Stimulated activated CD4-positive, alpha-beta T cell treated with anti-CD3 and anti-CD28 coated beads, Interleukin-2, amount 100 ng/mL, for 4 hours (primary cell): ENCODE measurements around the gene F2RL3.
"Not testable (repeated sequence)": the region's sequence is repeated elsewhere in the genome, so short reads cannot be mapped to it uniquely, and the experiment has no call there.

Experiments
- DNase-seq: peaks from one replicate; pipeline ENCODE4 v3.0.0-alpha.2; 2020; ENCODE audit warnings: low read depth

F2RL3 gene

GRCh38 chr19:16922592-16922934 is 33.8 kb downstream of the F2RL3 start:
- no peak for DNase-seq

DNA sequence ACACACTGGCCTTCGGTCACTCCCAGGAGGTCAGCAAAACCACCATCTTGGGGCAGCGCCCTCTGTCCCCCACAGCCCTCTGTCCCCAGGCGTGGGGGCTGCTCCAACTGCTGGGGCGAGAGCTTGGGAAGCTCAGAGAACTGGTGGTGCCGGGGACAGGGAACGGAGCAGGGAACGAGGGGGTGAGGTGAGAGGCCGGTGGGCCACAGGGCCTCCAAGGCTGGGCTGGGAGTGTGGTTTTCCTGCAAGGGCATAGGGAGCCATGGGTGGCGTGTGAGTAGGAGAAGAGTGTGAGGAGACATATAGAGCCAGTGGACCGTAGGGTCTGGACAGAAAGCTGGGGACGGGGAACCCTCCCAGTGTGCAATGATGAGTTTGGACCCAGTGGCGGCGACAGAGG is 34.1 kb downstream of the F2RL3 start:
- DNase-seq = no peak

- no peak for DNase-seq
Observed at GRCh38 chr19:16927883-16928282, 39.1 kb downstream of the F2RL3 start.

DNA sequence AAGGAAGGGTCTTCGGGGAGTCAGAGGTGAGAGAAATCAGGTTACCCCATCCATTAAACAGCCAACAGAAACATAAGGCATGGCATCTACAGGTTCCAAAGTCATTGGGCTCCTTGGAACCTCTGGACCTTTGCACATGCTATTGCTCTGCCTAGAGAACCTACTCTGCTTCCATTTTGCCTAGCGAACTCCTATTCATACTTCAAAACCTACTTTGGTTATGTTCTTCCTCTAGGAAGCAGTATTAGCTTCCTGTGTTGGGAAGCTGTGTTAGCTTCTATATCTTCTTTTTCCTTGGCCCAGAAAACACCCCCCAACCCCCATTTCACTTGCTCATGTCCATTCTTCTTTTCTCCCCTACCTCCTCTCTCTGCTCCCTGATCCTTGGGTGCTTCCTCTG is 39.6 kb downstream of the F2RL3 start:
- no peak for DNase-seq

GRCh38 chr19:16928916-16929315 is 40.1 kb downstream of the F2RL3 start:
- DNase-seq = no peak

- DNase-seq = no peak
Observed at GRCh38 chr19:16930753-16931152, 42.0 kb downstream of the F2RL3 start.

GRCh38 chr19:16931306-16931705 is 42.5 kb downstream of the F2RL3 start:
- DNase-seq = no peak

DNA sequence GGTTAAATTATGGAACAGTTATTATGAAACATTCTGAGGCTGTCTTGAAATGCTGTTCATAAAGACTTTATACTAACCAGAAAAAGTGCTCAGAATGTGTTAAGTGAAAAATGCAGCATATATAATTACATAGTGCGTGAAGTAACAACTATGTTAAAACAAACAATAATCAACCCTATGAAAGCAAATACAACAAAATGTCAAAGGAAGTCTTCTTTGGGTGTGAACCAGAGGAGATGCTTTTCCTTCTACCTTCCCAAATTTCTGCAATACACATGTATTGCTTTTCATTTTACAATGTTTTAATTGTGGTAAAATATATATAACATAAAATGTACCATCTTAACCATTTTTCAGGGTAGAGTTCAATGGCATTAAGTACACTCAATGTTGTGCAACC is 45.7 kb downstream of the F2RL3 start:
- no peak for DNase-seq

GRCh38 chr19:16936901-16937300 is 48.1 kb downstream of the F2RL3 start:
- no peak for DNase-seq

DNA sequence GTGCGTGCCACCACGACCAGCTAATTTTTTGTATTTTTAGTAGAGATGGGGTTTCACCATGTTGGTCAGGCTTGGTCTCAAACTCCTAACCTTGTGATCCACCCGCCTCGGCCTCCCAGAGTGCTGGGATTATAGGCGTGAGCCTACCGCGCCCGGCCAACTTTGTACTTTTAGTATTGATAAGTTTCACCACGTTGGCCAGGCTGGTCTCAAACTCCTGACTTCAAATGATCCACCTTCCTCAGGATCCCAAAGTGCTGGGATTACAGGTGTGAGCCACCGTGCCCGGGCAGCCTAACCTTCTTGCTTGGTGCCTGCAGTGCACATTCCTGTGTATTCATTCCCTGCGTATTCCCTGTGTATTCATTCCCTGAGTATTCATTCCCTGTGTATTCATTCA is 49.0 kb downstream of the F2RL3 start:
- not testable (repeated sequence) for DNase-seq

- no peak for DNase-seq
Observed at GRCh38 chr19:16938211-16938610, 49.4 kb downstream of the F2RL3 start.

DNA sequence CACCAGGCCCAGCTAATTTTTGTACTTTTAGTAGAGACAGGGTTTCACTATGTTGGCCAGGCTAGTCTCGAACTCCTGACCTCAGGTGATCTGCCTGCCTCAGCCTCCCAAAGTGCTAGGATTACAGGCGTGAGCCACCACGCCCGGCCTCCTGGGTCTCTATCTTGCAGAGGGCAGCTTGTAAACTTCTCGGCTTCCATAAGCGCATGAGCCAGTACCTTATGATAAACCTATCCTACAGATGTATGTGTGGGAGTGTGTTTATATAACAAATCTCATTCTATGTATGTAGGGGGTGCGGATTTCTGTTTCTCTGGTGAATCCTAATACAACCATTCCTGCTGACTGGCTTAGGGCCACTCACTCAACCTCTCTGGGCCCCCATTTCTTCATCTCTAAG is 51.3 kb downstream of the F2RL3 start:
- DNase-seq = not testable (repeated sequence)

DNA sequence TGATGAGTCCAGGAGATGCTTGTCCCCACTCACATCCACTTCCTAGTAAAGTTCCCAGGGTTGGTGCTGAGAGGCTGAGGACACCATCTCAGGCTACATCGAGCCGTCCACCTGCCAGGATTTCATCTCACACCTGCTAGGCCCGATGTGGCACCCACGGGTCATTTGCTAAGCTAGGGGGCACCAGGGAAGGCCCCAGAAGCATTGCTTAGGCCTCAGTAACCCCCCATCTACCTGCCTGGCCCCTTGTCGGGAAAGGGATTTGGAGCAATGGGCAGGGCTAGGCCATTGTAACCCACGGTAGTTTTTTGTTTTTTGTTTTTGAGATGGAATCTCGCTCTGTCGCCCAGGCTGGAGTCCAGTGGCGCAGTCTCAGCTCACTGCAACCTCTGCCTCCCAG is 51.8 kb downstream of the F2RL3 start:
- DNase-seq = no peak
